Right lung (tissue), 5 donors: ENCODE measurements around the gene NCOR2. TPM values are rescaled to one million over a fixed set of nuclear protein-coding genes. Genes with fewer than 3 reads are reported as not detected.

Experiments
- DNase-seq, 2 donors: peaks; one replicate each; pipeline ENCODE4 v3.0.0-alpha.2; 2013
- polyA plus RNA-seq, 5 donors: library from polyadenylated mRNA; unstranded; fragments of 120-200 nt; gene quantifications; one replicate each; pipeline versions ENCODE4 v1.2.1 to v1.2.3, GENCODE V29; 2013; ENCODE audit warnings: inconsistent platforms in 1 of 5, low replicate concordance in 1 of 5; ENCODE audit not compliant: insufficient read length in 5 of 5, insufficient read depth in 1 of 5

NCOR2 gene
- polyA plus RNA-seq, 5 donors: 49.2 to 116 (median 85.8) TPM

GRCh38 chr12:124560146-124560890 is 7.1 kb downstream of the NCOR2 start:
- no peak for DNase-seq

GRCh38 chr12:124559182-124560017 is 8.0 kb downstream of the NCOR2 start:
- DNase-seq: no peak

- DNase-seq: no peak
Measured at GRCh38 chr12:124558313-124558712, 9.1 kb downstream of the NCOR2 start.

GRCh38 chr12:124557518-124558223 is 9.7 kb downstream of the NCOR2 start:
- DNase-seq: no peak

- no peak for DNase-seq
Measured at GRCh38 chr12:124556896-124557501, 10.4 kb downstream of the NCOR2 start.

- DNase-seq: no peak
Measured at GRCh38 chr12:124556074-124556466, 11.3 kb downstream of the NCOR2 start.

- DNase-seq: no peak
Measured at GRCh38 chr12:124555168-124556073, 12.0 kb downstream of the NCOR2 start.

- DNase-seq: no peak
Measured at GRCh38 chr12:124554429-124555029, 12.9 kb downstream of the NCOR2 start.

- no peak for DNase-seq
Measured at GRCh38 chr12:124553862-124554428, 13.5 kb downstream of the NCOR2 start.

GRCh38 chr12:124551268-124552144 is 15.9 kb downstream of the NCOR2 start:
- DNase-seq: peak in 1 of 2 donors; percentile 38

- DNase-seq: no peak
Measured at GRCh38 chr12:124550123-124551089, 17.0 kb downstream of the NCOR2 start.

- DNase-seq: no peak
Measured at GRCh38 chr12:124549629-124550028, 17.8 kb downstream of the NCOR2 start.

- no peak for DNase-seq
Measured at GRCh38 chr12:124548854-124549378, 18.5 kb downstream of the NCOR2 start.

GRCh38 chr12:124547626-124548025 is 19.8 kb downstream of the NCOR2 start:
- DNase-seq: no peak

GRCh38 chr12:124545508-124546418 is 21.6 kb downstream of the NCOR2 start:
- no peak for DNase-seq

- DNase-seq: no peak
Measured at GRCh38 chr12:124544983-124545382, 22.4 kb downstream of the NCOR2 start.
